GF-D8 (cell line): ENCODE data around the gene ABAT.
A peak's percentile ranks its signal among the peaks of the same experiment; 100 is the strongest.

ENCODE experiments used
- DNase-seq: peaks from one replicate; lab custom pipeline; 2025; lab: John Stamatoyannopoulos, UW

The ABAT gene

DNA sequence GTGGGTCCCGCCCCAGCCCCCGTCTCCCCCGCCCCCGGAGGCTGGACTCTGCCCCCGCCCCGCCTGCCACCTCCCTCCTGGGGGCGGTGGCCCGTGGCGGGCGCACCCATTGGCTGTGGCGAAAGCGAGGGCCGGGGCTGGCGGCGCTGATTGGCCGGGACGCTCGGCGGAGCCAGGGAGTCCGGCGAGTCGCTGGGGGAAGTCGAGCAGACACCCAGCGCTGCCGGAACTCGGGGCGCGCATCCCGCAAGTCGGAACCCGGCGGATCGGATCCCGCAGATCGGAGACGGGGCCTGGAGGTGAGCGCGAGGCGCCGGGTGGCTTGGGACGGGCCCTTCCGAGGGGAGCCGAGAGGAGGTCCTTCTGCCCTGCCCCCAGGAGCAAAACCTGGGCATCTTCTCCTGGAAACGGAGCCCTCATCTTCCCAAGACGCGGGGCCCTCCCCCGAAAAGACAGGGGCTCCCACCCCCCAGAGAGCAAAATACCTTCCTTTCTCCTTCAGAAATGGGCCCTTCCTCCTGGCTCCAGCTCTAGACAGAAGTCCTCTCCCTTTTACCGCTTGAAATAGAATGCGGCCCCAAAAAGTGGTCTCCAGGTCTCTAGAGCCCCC is at the start of gene ABAT:
Gene ABAT (plus strand): TSS at position 205 of the 610 bp plus-strand sequence. CDS start 61,123 bp downstream, outside the sequence.
- DNase-seq: no peak

DNA sequence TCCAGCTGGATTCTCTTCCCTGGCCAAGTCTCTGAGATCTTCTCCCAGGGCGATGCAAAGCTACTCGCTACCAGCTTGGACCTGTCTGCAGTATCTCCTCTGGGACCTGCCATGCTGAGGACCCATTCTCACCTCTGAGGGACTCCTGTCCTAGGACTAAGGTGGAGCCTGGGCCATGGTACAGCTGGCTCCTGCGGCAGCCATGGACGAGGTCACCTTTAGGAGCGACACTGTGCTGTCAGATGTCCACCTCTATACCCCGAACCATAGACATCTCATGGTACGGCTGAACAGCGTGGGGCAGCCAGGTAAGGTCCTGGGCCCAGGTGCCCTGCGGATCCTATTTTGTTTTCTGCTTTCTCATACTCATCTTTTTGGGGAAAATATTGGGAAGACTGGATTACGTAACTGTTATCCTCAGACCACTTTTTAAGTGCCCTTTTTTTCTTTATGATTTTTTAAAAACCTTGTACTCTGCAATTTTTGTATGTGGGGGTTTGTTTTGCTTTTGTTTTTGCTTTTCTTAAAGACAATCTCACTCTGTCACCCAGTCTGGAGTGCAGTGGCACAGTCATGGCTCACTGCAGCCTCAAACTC is 48.8 kb upstream of the ABAT start:
- no peak for DNase-seq

DNA sequence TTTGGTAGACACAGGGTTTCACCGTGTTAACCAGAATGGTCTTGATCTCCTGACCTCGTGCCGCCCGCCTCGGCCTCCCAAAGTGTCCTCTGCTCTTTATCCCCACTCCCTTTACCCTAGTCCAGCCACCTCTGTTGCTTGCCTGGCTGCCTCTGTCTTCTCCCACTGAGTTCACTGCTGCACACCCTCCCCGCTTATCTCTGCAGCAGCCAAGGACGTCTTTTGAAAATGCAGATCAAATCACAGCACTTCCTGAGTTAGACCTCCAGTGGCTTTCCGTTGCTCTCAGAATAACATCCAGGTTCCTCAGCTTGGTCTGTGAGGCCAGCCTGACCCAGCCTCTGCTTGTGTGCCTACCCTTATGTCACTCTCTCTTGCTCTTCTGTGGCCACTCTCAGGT is 47.5 kb upstream of the ABAT start:
- no peak for DNase-seq

DNA sequence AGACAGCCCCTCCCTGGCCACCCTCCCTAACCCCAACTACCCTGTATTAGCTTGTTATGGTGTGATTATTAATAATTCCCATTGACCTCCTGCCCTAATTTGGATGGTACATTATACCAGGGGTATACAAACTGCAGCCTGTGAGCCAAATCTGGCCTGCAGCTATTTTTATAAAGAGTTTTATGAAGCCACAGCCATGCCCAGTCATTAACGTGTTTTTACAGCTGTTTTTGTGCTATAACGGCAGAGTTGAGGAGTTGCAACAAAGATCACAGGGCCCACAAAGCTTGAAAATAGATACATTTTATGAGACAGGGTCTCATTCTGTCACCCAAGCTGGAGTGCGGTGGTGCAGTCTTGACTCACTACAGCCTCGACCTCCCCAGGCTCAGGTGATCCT is 47.0 kb upstream of the ABAT start:
- DNase-seq: no peak

DNA sequence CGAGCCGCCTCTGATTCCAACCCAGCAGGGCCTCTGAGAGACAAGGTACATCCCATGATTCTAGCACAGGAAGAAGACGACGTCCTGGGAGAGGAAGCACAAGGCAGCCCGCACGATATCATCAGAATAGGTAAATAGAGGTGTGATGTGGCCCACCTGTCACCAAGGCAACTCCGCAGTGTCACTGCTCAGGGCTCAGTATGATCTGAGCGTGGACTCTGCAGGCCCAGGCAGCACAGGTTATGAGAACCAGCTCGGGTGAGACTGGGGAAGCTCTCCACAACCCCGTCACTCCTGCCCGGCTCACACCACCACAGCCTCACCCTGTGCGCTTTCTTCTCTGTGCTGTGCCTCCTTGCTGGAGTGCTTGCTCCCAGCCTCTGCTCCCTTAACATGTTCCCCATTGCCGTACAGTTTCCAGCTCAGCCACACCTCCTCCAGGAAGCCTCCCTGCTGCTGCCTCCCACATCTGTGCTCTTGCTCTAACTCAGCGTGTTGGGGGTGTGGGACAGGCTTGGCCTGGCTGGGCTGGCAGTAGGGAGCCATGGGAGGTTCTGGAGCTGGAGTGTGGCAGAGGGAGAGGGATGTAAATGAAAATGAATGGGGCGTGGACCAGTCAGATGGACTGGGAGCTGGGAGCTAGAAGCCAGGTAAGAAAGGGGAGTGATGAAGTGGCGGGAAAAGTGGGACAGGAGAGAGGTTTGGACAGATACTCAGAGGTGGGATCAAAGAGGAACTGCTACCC is 45.3 kb upstream of the ABAT start:
- DNase-seq: no peak

DNA sequence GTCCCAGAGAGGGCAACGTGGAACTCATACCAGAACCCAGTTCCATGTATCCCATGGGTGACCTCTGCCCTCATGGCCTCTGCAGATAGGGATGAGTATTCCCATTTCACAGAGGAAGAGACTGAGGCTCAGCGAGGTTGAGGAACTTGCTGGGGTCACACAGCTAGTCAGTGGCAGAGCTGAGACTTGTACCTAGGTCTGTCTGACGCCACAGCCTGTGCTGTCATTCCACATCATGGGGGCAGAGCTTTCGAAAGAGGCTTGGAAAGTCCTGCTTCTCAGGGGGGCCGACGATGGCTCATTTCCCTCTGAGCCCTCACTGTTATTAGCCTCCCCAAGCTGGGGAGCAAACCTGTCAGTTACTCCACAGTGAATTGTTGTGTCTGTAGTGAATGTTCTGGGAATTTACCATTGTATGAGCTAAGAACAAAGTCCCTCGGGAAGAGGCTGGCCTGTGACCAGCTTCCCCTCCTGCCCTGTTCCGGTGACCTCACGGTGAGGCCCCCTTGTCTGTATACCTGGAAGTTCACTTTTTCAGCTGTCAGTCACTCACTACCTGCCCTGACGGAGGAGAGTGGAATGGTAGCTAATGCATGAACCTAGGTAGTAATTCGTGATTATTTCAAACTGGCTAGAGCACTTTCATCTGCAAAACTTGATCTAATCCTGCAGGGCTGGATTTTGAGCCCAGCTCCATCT is 44.0 kb upstream of the ABAT start:
- DNase-seq: no peak

DNA sequence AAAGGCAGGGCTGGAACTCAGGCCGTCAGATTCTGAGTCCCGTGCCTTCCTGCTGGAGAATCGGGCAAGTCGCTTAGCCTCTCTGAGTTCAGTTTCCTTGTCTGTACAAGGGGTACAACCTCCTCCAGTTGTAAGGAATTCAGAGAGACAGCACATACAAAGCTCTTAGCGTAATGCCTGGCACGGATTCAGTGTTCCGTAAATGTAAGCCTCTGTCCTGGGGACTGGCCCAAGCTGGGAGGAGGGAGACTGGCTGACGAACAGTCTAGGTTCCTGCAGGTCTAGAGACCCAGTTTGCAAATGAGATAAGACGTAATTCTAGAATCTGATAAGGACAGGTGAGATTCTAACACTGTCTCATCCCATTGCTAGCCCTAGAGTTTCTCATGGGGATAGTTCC is 43.0 kb upstream of the ABAT start:
- DNase-seq: no peak

DNA sequence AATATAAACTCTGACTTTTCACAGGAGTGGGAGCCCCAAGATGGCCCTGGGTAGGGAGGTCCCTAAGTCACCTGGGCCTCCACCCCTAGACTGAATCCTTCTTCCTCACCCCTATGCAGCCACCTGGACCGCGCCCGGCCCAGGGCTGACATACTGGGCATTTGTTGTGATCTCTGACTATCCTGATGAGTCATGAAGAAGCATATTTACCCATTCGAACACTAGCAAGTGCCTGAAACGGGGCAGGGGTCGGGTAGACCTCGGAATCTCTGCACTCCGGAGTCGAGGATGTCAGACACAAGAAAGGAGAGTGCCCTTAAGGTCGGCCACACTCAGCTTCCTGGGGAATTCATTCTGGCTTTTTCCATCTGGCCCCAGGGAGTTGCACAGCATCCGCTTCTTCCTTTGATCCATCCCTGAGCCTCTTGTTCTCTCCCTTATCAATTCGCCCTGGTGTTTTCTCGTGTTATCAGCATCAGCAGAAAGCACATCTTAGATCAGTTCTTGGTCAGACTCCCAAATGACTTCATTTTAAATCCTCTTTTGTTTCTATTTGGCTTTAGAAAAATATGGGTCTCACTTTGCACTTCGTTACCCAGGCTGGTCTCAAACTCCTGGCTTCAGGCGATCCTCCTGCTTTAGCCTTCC is 42.5 kb upstream of the ABAT start:
- DNase-seq: no peak

DNA sequence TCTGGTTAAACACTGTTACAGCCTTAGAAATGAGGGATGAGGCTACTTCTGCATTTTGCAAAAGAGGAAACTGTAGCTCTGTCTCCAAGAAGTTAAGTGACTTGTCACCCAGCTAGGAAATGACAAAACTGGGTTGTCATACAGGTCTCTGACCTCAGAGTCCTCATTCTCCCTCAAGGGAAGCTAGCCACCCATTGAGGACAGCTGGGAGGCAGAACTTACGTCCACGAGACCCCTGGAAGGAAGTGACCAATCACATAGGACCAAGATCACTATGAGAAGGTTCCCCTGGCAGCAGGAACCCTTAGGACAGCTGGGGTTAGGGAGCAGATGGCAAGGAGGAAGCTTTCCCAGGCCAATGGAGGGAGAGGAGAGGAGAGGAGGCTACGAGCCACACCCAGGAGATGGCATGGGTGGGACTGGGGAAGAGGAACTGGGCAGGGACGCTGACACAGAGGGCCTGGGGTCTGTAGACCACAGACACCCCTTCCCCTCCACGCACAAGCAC is 41.7 kb upstream of the ABAT start:
- peak; percentile 93 for DNase-seq

DNA sequence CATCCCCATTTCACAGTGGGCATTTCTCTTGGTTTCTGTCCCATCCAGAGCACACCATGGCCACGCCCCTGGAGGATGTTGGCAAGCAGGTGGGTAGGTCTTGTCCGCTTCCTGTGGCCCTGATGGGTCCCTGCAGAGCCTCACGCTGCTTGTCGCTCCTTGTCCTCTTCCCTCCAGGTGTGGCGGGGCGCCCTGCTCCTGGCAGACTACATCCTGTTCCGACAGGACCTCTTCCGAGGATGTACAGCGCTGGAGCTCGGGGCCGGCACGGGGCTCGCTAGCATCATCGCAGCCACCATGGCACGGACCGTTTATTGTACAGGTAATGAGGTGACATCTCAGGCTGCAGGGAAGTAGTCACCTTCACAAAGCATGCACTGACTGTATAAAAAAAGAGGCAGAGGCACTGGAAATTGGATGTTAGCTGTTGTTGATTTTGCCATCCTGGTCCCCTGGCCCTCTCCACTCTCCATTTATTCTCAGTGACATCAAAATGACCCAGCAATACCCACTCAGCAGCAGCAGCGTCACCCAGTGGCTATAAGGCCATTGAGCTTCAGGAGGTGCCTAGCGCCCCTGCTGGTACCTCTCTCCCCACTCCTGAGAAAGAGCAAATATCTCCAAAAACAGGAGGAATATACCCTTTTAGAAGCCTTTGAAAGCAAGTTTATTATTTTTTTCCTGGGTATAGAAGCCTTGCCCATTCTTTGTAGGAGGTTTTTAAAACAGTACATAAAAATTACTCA is 39.3 kb upstream of the ABAT start:
- DNase-seq: no peak

DNA sequence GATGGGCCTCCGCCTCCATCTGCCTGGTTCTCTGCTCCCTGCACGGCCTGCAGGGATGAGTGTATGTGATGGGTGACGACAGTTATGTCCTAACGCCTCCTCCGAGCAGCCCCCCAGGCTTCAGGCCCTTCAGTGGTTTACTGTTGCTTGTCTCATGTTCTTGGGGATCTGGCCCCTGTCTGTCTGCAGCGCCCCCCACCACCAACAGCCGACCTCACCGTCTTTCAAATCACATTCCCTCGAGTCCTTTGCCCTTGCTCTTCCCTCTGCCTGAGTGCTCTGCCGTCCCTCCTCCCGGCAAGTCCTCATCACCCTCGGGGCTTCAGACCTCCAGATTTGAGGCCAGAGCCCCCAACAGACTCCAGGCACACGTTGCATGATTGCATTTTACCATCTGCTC is 34.7 kb upstream of the ABAT start:
- no peak for DNase-seq

DNA sequence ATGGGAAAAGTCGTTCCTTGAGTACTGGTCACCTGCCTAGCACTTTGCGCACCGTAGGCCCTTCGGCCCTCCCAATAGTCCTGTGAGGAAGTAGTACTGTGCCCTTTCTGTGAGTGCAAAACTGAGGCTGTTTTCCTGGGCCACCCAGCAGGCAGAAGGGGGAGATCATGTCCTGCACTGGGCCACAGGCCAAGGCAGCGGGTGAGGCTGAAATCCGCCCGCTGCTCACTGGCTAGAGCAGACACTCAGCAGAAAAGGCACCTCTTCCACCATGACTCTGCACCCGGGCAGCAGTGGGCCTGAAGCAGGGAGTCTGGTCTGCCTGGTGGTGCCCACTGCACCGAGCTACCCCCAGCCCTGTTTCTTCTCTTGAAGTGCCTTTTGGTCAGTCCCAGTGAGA is 32.7 kb upstream of the ABAT start:
- no peak for DNase-seq

DNA sequence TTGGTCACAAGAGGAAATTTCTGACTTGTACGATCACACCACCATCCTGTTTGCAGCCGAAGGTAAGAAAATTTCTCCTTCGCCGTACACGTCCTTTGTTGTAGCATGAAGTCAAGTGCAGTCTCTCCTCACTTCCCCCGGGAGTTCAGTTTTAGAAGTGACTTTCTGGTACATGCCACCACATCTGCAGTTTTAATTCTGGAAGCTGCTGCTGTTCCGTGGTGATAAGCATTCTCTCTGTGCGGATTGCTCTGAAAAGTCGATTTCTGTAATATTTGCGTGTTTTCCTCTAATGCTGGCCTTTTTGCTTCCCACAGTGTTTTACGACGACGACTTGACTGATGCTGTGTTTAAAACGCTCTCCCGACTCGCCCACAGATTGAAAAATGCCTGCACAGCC is 32.3 kb upstream of the ABAT start:
- DNase-seq: no peak

DNA sequence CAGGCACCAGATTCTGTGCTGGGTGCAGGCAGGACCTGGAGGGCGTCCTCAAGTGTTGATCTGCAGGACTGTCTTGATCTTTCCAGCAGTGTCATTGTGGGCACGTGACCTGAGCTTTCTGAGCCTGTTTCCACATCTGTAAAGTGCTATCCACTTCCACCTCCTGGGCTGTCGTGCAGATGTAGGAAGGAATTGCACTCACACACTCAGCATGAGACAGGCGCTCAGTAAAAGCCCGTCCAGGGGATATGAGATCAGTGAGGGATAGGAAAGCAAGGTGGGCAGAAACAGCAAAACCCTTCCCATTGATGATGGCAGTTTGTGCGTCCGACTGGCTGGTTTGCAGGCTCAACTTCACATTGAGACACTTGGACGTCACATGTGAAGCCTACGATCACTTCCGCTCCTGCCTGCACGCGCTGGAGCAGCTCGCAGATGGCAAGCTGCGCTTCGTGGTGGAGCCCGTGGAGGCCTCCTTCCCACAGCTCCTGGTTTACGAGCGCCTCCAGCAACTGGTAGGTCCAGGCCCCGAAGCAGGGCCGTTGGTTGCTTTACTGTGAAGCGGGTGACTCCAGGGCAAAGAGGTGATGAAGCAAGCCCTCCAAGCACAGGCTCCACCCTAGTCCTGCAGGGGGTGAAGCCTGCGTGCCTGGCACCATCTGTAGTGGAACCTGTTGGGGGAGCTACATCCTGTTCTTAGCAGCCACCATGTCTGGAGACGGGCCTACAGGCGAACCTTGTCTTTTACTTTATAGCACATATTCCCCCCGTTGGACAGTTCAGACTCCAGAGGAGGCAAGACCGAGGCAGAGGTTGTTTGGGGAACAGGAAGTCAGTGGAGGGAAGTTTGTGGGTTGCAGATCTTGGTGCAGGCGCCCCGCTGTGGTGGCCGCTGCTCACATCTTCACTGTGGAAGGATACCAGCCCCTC is 29.9 kb upstream of the ABAT start:
- peak; percentile 89 for DNase-seq

DNA sequence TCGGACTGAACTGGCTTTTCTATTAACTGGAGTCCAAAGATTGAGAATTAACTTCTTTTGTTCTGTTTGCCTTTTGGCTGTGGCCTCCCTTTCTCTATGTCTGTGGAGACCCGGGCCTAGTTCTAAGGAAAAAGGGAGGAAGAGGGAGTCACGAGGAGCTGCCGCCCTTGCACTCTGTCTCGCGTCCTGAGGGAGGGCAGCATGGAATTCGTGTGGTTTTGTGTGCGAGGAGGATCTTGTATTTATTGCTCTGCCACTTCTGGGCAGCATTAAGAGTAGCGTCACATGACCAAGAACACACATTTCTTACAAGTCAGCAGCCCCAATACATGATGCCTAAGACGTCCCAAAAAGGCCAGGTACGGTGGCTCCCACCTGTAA is 29.3 kb upstream of the ABAT start:
- peak; percentile 64 for DNase-seq

DNA sequence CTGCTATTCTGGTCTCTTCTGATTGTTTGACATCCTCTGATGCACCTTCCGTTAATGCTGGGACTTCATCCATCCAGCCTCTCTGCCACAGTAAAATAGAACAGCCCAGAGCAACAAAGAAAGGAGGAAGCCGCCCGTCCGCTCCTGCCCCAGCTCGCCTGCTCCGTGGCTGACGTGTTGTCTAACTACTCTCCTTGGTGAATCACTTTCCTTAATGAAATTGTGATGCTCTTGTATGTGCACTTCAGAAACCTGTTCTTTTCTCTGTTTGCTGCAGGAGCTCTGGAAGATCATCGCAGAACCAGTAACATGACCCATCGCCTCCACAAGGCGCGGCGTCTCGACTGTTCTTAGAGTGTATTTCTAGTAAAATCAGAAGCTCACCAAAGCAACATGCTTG is 28.6 kb upstream of the ABAT start:
- DNase-seq: no peak

DNA sequence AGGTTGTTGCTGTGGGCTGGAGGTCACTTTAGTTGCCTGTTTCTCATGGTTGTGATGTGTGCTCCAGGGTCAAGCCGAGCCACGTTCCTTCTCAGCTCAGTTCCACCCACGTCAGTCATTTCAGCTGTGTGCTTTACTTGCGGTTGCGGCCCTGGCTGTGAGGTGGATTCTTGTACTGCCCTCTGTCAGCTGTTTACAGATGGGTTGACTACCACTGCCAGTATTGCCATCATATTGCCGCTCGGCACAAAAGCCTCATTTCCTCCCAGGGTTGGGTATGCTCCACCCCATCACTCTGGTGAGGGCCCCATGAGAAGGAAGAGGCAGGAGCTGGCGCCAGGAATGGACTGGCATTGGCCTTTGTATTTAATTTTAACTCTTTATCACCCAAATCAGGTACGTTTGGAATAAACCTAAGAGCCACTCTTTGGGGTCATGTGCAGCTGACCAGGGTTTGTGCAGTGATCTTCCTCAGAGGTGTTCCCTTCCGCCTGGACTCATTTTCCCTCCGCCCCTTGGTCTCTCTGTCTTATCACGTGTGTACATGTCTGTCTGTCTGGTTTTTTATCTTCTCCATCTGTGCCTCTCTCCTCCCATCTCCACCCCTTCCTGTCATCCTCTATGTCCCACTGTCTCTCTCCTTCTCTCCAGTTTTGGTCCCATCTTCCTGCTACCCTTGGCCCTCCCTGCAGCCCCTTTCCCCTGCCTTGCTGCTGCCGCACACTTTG is 27.9 kb upstream of the ABAT start:
- no peak for DNase-seq

DNA sequence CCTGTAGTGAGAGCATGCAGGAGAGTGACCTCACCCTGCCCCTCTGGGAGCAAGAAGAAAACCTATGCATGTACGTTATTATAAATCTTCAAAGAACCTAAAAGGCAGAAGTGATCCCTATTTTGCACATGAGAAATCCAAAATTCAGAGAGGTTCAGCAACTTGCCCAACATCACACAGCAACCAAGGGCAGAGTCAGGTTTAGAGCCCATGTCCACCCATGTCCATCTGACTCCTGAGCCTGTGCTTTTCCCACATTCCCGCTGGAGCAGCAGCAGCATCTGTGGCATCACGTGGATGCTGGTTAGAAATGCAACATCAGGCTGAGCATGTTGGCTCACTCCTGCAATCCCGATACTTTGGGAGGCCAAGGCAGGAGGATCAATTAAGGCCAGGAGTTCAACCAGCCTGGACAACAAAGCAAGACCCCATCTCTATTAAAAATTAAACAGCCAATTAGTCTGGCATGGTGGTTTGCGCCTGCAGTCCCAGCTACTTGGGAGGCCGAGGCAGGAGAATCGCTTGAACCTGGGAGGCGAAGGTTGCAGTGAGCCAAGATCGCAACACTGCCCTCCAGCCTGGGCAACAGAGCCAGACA is 26.6 kb upstream of the ABAT start:
- DNase-seq: no peak

DNA sequence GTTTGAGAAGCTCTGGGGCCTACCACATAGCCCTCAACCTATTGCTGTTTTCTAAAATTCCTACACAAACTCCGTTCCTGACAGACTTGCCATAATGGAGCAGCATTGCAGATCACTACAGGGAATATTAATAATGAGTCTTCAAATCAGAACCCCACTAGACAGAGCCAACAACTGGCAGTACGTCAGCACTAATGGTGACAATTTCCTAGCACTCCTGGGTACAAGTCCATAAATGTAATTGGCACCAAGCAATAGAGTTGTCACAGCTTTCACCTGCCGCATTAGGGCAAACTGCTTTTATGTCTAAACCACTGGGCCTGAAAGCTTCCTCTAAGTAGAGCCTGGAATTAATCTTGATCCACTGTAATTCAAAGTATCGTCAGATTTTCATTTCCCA is 25.5 kb upstream of the ABAT start:
- no peak for DNase-seq
